NCI-H128 (cell line): ENCODE measurements around the gene SNRK.
A peak's percentile ranks its signal among the peaks of the same experiment; 100 is the strongest.

Source experiments
- DNase-seq: peaks from one replicate; lab custom pipeline; 2025; ENCODE audit not compliant: unreplicated experiment; lab: John Stamatoyannopoulos, UW

SNRK gene

GRCh38 chr3:43286115-43286840 lies at the start of gene SNRK:
Gene SNRK (plus strand): TSS chr3:43286540. CDS start chr3:43303204, 16,664 bp downstream.
- peak; percentile 55 for DNase-seq

- DNase-seq, result no peak
Observed at GRCh38 chr3:43238801-43239200, 47.5 kb upstream of the SNRK start.

- no peak for DNase-seq
Observed at GRCh38 chr3:43239755-43240154, 46.6 kb upstream of the SNRK start.

GRCh38 chr3:43243590-43244587 lies 42.5 kb upstream of the SNRK start:
- no peak for DNase-seq

- no peak for DNase-seq
Observed at GRCh38 chr3:43244694-43245093, 41.6 kb upstream of the SNRK start.

GRCh38 chr3:43246976-43247375 lies 39.4 kb upstream of the SNRK start:
- no peak for DNase-seq

- DNase-seq, result no peak
Observed at GRCh38 chr3:43247561-43248184, 38.7 kb upstream of the SNRK start.

- DNase-seq, result no peak
Observed at GRCh38 chr3:43248185-43248583, 38.2 kb upstream of the SNRK start.

- DNase-seq, result no peak
Observed at GRCh38 chr3:43248973-43249372, 37.4 kb upstream of the SNRK start.

- no peak for DNase-seq
Observed at GRCh38 chr3:43249405-43249804, 36.9 kb upstream of the SNRK start.

GRCh38 chr3:43253294-43253693 lies 33.0 kb upstream of the SNRK start:
- no peak for DNase-seq

GRCh38 chr3:43254125-43254524 lies 32.2 kb upstream of the SNRK start:
- DNase-seq, result no peak

GRCh38 chr3:43255662-43256061 lies 30.7 kb upstream of the SNRK start:
- DNase-seq, result no peak

- DNase-seq, result no peak
Observed at GRCh38 chr3:43256714-43257461, 29.5 kb upstream of the SNRK start.

- no peak for DNase-seq
Observed at GRCh38 chr3:43257850-43258249, 28.5 kb upstream of the SNRK start.

GRCh38 chr3:43259626-43260025 lies 26.7 kb upstream of the SNRK start:
- no peak for DNase-seq

GRCh38 chr3:43260412-43260811 lies 25.9 kb upstream of the SNRK start:
- no peak for DNase-seq

- DNase-seq, result no peak
Observed at GRCh38 chr3:43262194-43262593, 24.1 kb upstream of the SNRK start.

- DNase-seq, result no peak
Observed at GRCh38 chr3:43266451-43266850, 19.9 kb upstream of the SNRK start.

GRCh38 chr3:43266995-43267394 lies 19.3 kb upstream of the SNRK start:
- no peak for DNase-seq

GRCh38 chr3:43268636-43269035 lies 17.7 kb upstream of the SNRK start:
- no peak for DNase-seq
